HepG2 (cell line): ENCODE data around the gene CFAP97. TPM values are rescaled to one million over a fixed set of nuclear protein-coding genes. Genes with fewer than 3 reads are reported as not detected.

Source experiments
- AKAP8 ChIP-seq: sonication (generic); formaldehyde crosslinking; IDR thresholded peaks from 2 replicates; pipeline ENCODE4 v1.5.1; 2020; ENCODE audit warnings: mild to moderate bottlenecking, missing genetic modification reagents
- ARNT ChIP-seq: fragments of 450-650 bp; IDR thresholded peaks from 2 replicates; pipeline ENCODE4 v1.6.1; 2017
- ATF1 ChIP-seq: IDR thresholded peaks from 2 replicates; pipeline ENCODE4 v1.6.1; 2016; ENCODE audit warnings: mild to moderate bottlenecking, control low read depth
- CBFB ChIP-seq: sonication (generic); formaldehyde crosslinking; IDR thresholded peaks from 2 replicates; pipeline ENCODE4 v1.4.0; 2020; ENCODE audit warnings: missing genetic modification reagents
- EP300 ChIP-seq, 3 experiments: sonication (generic) in 1 of 3; formaldehyde crosslinking in 1 of 3; IDR thresholded peaks; 2 replicates each; pipeline versions ENCODE4 v1.5.1 to v1.6.1; 2011 to 2020; ENCODE audit warnings: low read depth in 2 of 3, low read length in 2 of 3, borderline replicate concordance in 1 of 3, improper control_type of control experiment in 1 of 3, mild to moderate bottlenecking in 1 of 3, missing genetic modification reagents in 1 of 3, moderate library complexity in 1 of 3
- HMG20B ChIP-seq: conservative IDR thresholded peaks from 2 replicates; pipeline ENCODE4 v1.6.1; 2016; ENCODE audit warnings: missing genetic modification reagents, missing compliant biosample characterization
- HMGXB4 ChIP-seq, 2 experiments: sonication (generic) in 1 of 2; formaldehyde crosslinking in 1 of 2; IDR thresholded peaks; 2 replicates each; pipeline versions ENCODE4 v1.4.0 to v1.6.1; 2018 to 2020; ENCODE audit warnings: missing genetic modification reagents in 2 of 2, borderline replicate concordance in 1 of 2, low read depth in 1 of 2, mild to moderate bottlenecking in 1 of 2, missing biosample characterization in 1 of 2
- HNF4A ChIP-seq: sonication (generic); formaldehyde crosslinking; IDR thresholded peaks from 2 replicates; pipeline ENCODE4 v1.4.0; 2020; ENCODE audit warnings: missing genetic modification reagents
- KDM5B ChIP-seq: sonication (generic); formaldehyde crosslinking; IDR thresholded peaks from 2 replicates; pipeline ENCODE4 v1.4.0; 2020; ENCODE audit warnings: missing genetic modification reagents, mild to moderate bottlenecking, borderline replicate concordance
- NFIB ChIP-seq: sonication (generic); formaldehyde crosslinking; IDR thresholded peaks from 2 replicates; pipeline ENCODE4 v1.9.0; 2021; ENCODE audit warnings: missing genetic modification reagents, mild to moderate bottlenecking, borderline replicate concordance
- SOX13 ChIP-seq, 3 experiments: fragments of 450-650 bp in 1 of 3; sonication (generic) in 1 of 3; formaldehyde crosslinking in 1 of 3; IDR thresholded peaks in 2 of 3; conservative IDR thresholded peaks in 1 of 3; 2 replicates each; pipeline versions ENCODE4 v1.5.0 to v1.6.1; 2016 to 2020; ENCODE audit warnings: antibody characterized with exemption in 1 of 3, mild to moderate bottlenecking in 1 of 3, missing compliant biosample characterization in 1 of 3, missing genetic modification reagents in 1 of 3, moderate library complexity in 1 of 3
- SP5 ChIP-seq: IDR thresholded peaks from 2 replicates; pipeline ENCODE4 v1.6.1; 2016; ENCODE audit warnings: low read depth, borderline replicate concordance
- WIZ ChIP-seq: sonication (generic); formaldehyde crosslinking; IDR thresholded peaks from 2 replicates; pipeline ENCODE4 v1.5.1; 2020; ENCODE audit warnings: mild to moderate bottlenecking, missing genetic modification reagents
- ZBTB42 ChIP-seq: sonication (generic); formaldehyde crosslinking; IDR thresholded peaks from 2 replicates; pipeline ENCODE4 v1.5.0; 2020; ENCODE audit warnings: mild to moderate bottlenecking, missing genetic modification reagents
- ZNF230 ChIP-seq: sonication (generic); formaldehyde crosslinking; IDR thresholded peaks from 2 replicates; pipeline ENCODE4 v1.4.0; 2020; ENCODE audit warnings: mild to moderate bottlenecking, missing genetic modification reagents
- ZNF350 ChIP-seq: sonication (generic); formaldehyde crosslinking; IDR thresholded peaks from 2 replicates; pipeline ENCODE4 v1.4.0; 2020; ENCODE audit warnings: mild to moderate bottlenecking, low read depth, missing genetic modification reagents, borderline replicate concordance
- polyA plus RNA-seq, 8 experiments: library from polyadenylated mRNA; depleted of rRNA in 3 of 8; stranded (reverse) in 7 of 8; unstranded in 1 of 8; fragments of >200 nt; fragmentation: Illumina TruSeq in 4 of 8; extraction: Trizol in 4 of 8; gene quantifications; 2 replicates each; pipeline versions ENCODE4 v1.2.1 to v1.2.3, GENCODE V29; 2011 to 2016; ENCODE audit warnings: low read depth in 4 of 8, missing spikeins in 1 of 8, mixed read lengths in 1 of 8; ENCODE audit not compliant: insufficient read depth in 1 of 8
- total RNA-seq, 5 experiments: library from RNA; depleted of rRNA; stranded (reverse); fragments of >200 nt; fragmentation: Illumina TruSeq; extraction: Trizol; gene quantifications; 2 replicates each; pipeline ENCODE4 v1.2.3, GENCODE V29; 2016; ENCODE audit warnings: low read depth in 1 of 5
- TF ChIP-seq, protein P1 (sequence below): IDR thresholded peaks from 2 replicates; pipeline ENCODE4 v1.6.1; 2016; ENCODE audit warnings: mild to moderate bottlenecking
- TF ChIP-seq, protein P2 (sequence below): sonication (generic); formaldehyde crosslinking; IDR thresholded peaks from 2 replicates; pipeline ENCODE4 v1.8.1; 2023; ENCODE audit warnings: mild to moderate bottlenecking, moderate library complexity, missing genetic modification reagents
- TF ChIP-seq, protein P3 (sequence below): sonication (generic); formaldehyde crosslinking; IDR thresholded peaks from 2 replicates; pipeline ENCODE4 v1.4.0; 2020; ENCODE audit warnings: missing genetic modification reagents

The CFAP97 gene
- total and polyA plus RNA-seq, 2 of the 13 experiments (the other 11 are each of a cell fraction or from before 2014, with no cell fraction given) = 32.1 to 44.4 TPM

DNA sequence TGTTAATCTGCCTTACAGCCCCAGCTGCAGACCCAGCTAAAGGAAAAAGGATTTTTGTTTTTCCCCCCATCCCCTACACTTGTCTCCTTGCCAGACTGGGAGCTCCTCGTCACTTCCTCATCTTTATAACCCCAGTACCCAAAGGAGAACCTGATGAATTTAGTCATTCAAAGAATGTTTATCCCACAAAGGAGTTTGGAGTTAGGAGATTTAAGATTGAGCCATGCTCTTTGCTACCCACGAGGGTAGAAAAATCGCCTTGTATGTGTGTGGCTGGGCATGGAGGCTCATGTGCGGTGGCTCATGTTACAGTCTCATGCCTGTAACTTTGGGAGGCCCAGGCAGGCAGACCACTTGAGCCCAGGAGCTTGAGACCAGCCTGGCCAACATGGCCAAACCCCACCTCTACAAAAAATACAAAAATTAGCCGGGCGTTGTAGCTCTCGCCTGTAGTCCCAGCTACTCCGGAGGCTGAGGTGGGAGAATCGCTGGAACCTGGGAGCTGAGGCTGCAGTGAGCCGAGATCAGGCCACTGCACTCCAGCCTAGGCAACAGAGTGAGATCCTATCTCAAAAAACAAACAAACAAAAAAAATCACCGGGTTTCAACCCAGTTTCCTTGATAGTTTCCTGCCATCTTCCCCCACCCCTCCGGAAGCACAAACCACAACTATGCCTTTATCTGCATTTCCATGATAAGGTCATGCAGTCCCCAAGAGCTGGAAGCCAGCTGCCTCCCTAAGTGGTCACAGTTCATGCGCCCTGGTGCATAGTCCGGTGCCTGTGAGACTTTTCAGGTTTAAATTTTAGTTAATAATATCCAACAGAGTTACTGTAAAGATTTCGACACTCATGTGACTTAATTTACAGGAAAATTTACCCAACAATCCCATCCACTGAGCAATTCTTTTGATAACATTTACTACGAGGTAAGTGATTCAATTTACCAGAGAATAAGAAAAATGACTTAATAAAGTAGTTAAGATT is 1.5 kb downstream of the CFAP97 start (continued):
- TF ChIP-seq ARNT (no peak), SP5 (CRISPR knock-in tag) (peak; percentile 90), HNF4A (CRISPR knock-in tag) (peak; percentile 93), AKAP8 (CRISPR knock-in tag) (0 out of 2 replicates have a peak, but pooled peaks have one; percentile 25), ZBTB42 (CRISPR knock-in tag) (no peak), EP300 (IDR thresholded peaks at IDR 0.05; ENCODE audit: low read depth in 2 of 2, low read length in 2 of 2) (peak in 1 of 2 experiments; percentile 86; a peak in 2 of 4 replicates), EP300 (CRISPR knock-in tag; IDR thresholded peaks at IDR 0.05; ENCODE audit: borderline replicate concordance) (peak; percentile 78), WIZ (no peak), ZNF350 (CRISPR knock-in tag) (peak; percentile 66; the same call in 1 of the 2 replicates), NFIB (CRISPR knock-in tag) (no peak), HMGXB4 (CRISPR knock-in tag; IDR thresholded peaks at IDR 0.05; ENCODE audit: borderline replicate concordance in 1 of 2, low read depth in 1 of 2) (peak in 1 of 2 experiments; percentile 15; a peak in 1 of 4 replicates), ZNF230 (CRISPR knock-in tag) (0 out of 2 replicates have a peak, but pooled peaks have one; percentile 30), CBFB (CRISPR knock-in tag) (peak; percentile 99), ATF1 (CRISPR knock-in tag) (peak; percentile 25; the same call in 1 of the 2 replicates), HMG20B (peak; percentile 70), KDM5B (CRISPR knock-in tag) (peak; percentile 49; the same call in 1 of the 2 replicates), SOX13 (IDR thresholded peaks at IDR 0.05) (peak; percentile 64), SOX13 (CRISPR knock-in tag; conservative IDR thresholded peaks at IDR 0.05 in 1 of 2, IDR thresholded peaks at IDR 0.05 in 1 of 2) (peak in 1 of 2 experiments; percentile 89; a peak in 2 of 4 replicates)
- TF ChIP-seq, protein P1, sequence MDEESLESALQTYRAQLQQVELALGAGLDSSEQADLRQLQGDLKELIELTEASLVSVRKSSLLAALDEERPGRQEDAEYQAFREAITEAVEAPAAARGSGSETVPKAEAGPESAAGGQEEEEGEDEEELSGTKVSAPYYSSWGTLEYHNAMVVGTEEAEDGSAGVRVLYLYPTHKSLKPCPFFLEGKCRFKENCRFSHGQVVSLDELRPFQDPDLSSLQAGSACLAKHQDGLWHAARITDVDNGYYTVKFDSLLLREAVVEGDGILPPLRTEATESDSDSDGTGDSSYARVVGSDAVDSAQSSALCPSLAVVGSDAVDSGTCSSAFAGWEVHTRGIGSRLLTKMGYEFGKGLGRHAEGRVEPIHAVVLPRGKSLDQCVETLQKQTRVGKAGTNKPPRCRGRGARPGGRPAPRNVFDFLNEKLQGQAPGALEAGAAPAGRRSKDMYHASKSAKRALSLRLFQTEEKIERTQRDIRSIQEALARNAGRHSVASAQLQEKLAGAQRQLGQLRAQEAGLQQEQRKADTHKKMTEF (CRISPR knock-in tag) = peak; percentile 88
- TF ChIP-seq, protein P2, sequence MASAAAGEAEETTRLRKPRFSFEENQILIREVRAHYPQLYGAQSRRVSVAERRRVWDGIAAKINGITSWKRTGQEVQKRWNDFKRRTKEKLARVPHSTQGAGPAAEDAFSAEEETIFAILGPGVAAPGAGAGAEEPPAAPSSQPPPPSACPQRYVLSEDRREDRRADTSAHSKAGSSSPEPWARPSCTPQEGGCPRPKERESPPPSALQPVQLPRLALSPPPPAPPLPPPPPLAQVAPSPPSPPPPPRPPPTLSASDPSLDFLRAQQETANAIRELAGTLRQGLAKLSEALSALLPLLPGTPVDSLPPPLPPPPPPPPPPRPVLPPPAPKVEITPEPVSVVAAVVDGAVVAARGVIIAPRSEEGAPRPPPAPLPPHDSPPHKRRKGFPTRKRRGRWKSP (CRISPR knock-in tag) = 0 out of 2 replicates have a peak, but pooled peaks have one; percentile 35
- TF ChIP-seq, protein P3, sequence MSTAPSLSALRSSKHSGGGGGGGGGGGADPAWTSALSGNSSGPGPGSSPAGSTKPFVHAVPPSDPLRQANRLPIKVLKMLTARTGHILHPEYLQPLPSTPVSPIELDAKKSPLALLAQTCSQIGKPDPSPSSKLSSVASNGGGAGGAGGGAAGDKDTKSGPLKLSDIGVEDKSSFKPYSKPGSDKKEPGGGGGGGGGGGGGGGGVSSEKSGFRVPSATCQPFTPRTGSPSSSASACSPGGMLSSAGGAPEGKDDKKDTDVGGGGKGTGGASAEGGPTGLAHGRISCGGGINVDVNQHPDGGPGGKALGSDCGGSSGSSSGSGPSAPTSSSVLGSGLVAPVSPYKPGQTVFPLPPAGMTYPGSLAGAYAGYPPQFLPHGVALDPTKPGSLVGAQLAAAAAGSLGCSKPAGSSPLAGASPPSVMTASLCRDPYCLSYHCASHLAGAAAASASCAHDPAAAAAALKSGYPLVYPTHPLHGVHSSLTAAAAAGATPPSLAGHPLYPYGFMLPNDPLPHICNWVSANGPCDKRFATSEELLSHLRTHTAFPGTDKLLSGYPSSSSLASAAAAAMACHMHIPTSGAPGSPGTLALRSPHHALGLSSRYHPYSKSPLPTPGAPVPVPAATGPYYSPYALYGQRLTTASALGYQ = peak; percentile 80; the same call in 1 of the 2 replicates
